Measurements from ENCODE around the gene TOP3A. TPM values are rescaled to one million over a fixed set of nuclear protein-coding genes. Genes with fewer than 3 reads are reported as not detected.
"Not testable (repeated sequence)": the region's sequence is repeated elsewhere in the genome, so short reads cannot be mapped to it uniquely, and the experiment has no call there.

The TOP3A gene
- total RNA-seq, result 10 to 100 TPM; 57.6 to 62.8 TPM

DNA sequence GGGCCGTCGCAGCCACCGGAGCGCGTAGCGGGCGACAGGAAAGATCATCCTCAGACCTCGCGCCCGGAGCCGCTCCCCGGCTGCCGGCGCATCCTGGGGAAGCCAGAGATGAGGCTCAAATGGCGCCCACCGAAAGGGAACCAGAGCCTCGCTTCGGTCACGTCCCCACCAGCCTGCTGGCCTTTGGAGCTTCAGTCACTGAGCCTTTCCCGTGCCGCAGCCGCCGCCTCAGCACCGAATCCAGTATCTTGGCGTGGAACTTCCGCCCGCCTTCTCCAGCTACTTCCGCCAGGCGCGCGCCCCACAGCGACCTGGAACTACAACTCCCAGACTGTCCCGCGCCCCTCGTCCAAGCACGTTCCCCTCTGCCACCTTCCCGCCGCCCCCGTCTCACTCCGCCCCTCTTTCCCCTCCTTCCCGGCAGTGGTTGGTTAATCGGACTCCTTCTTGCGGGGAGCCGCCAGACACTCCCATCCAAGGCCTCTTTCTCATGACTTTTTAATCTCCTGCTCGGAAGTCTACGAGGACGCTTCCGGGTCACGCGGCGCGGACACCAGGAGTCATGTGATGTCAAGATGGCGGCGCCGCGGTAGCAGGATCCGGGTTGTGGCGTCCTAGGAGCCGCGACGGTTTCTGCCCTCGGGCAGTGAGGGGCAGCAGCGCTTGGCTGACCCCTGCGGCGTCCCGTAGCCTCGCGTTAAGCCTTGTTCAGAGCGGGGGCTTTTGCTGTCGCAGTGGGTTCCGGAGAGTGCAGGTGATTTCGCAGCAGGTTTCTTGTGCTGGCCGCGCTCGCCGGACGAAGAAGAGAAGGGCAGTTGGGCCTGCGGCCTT lies at the start of gene TOP3A, which contains the start of gene SMCR8:
Gene TOP3A (minus strand): TSS at position 264 of the 831 bp plus-strand sequence. CDS start 216 bp downstream, at position 48.
Gene SMCR8 (plus strand): TSS at position 563 of the 831 bp plus-strand sequence. CDS start 497 bp downstream, outside the sequence.
- H3K4me3 Mint-ChIP-seq, result peak within 1 kb of the TSS; percentile 95
- H3K27me3 Mint-ChIP-seq, result no peaks in the 10 kb centered on the region
- H3K9me3 Mint-ChIP-seq, result no peaks in the 10 kb centered on the region
- H3K27ac Mint-ChIP-seq, result peak within 1 kb of the TSS; percentile 99
- peak; percentile 99 for DNase-seq
- ChIA-PET CTCF (interaction anchor here (1.1 kb wide), 1 partner anchor 18 kb away, joined by 3 read pairs; no protein-coding TSS in a partner anchor), POLR2A (no interaction called here)
- H3K4me1 Mint-ChIP-seq, result peaks cover 75% of the 10 kb centered on the region
- H3K36me3 Mint-ChIP-seq (ENCODE audit: low read depth), result peaks cover 48% of the 10 kb centered on the region

DNA sequence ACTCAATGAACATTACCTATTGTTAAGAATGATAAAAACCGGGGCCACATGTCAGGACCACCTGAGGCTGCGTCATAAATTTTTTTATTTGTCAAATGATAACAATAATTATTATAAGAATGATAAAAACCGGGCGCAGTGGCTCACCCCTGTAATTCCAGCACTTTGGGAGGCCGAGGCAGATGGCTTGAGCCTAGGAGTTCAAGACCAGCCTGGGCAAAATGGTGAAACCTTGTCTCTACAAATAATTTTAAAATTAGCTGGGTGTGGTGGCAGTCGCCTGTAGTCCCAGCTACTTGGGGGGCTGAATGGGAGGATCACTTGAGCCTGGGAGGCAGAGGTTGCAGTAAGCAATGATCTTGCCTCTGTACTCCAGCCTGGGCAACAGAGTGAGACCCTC lies 49.4 kb upstream of the TOP3A start:
- peaks cover 10% of the 10 kb centered on the region for H3K36me3 Mint-ChIP-seq (ENCODE audit: low read depth)
- H3K27ac Mint-ChIP-seq, result peak overlapping the region; percentile 57
- no peak overlapping the region for H3K4me3 Mint-ChIP-seq
- H3K9me3 Mint-ChIP-seq, result no peaks in the 10 kb centered on the region
- no peak for DNase-seq
- H3K4me1 Mint-ChIP-seq, result peaks cover 24% of the 10 kb centered on the region
- ChIA-PET POLR2A (interaction anchor here (0.6 kb wide), 1 partner anchor 236 kb away, joined by 6 read pairs; no protein-coding TSS in a partner anchor), CTCF (interaction anchor here (0.8 kb wide), 1 partner anchor 44 kb away, joined by 5 read pairs; no protein-coding TSS in a partner anchor)
- H3K27me3 Mint-ChIP-seq, result no peaks in the 10 kb centered on the region

GRCh38 chr17:18363101-18364049 lies 48.6 kb upstream of the TOP3A start, which contains the start of gene SHMT1:
Gene SHMT1, minus strand, starts transcription at chr17:18363550. Its CDS starts 7,569 bp downstream, at chr17:18355981.
- H3K4me1 Mint-ChIP-seq, result peaks cover 24% of the 10 kb centered on the region
- H3K36me3 Mint-ChIP-seq (ENCODE audit: low read depth), result peaks cover 11% of the 10 kb centered on the region
- CTCF ChIA-PET, result interaction anchor here (0.6 to 1.1 kb wide), 3 partner anchors 11 to 263 kb away, joined by 4 to 5 read pairs (median 4); no protein-coding TSS in a partner anchor
- POLR2A ChIA-PET, result no interaction called here
- H3K27me3 Mint-ChIP-seq, result no peaks in the 10 kb centered on the region
- H3K27ac Mint-ChIP-seq, result peak within 1 kb of the TSS; percentile 92
- H3K9me3 Mint-ChIP-seq, result no peaks in the 10 kb centered on the region
- peak; percentile 92 for DNase-seq
- peak within 1 kb of the TSS; percentile 91 for H3K4me3 Mint-ChIP-seq

DNA sequence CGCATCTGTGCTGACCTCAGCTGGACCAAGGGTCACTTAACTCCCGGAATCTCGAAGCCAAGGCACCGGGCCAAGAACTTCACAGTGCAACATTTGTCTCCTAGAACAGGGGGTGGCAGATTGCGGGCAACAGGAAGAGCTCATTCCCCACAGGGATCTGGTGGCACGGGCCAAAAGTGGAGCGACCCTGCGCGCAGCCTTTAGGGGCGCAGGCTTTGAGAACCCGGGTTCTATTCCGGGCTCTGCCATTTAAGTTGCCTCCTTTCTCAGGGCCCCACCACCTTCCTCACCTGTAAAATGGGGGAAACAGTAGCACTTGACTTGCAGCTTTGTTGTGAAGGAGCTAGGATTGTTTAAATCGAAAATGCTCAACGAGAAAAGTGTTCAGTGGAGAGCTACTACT lies 47.9 kb upstream of the TOP3A start:
- DNase-seq, result peak; percentile 25
- Mint-ChIP-seq H3K4me3 (peak overlapping the region; percentile 91), H3K27ac (peak overlapping the region; percentile 86), H3K9me3 (no peaks in the 10 kb centered on the region), H3K4me1 (peaks cover 24% of the 10 kb centered on the region), H3K36me3 (ENCODE audit: low read depth) (peaks cover 11% of the 10 kb centered on the region), H3K27me3 (no peaks in the 10 kb centered on the region)
- POLR2A ChIA-PET, result no interaction called here
- CTCF ChIA-PET, result interaction anchor here (1.0 to 1.1 kb wide), 2 partner anchors 12 to 13 kb away, joined by 4 to 5 read pairs; no protein-coding TSS in a partner anchor

GRCh38 chr17:18361837-18362697 lies 47.3 kb upstream of the TOP3A start:
- peaks cover 24% of the 10 kb centered on the region for H3K4me1 Mint-ChIP-seq
- H3K36me3 Mint-ChIP-seq (ENCODE audit: low read depth), result peaks cover 11% of the 10 kb centered on the region
- H3K27ac Mint-ChIP-seq, result peak overlapping the region; percentile 86
- no peak for DNase-seq
- no peaks in the 10 kb centered on the region for H3K9me3 Mint-ChIP-seq
- POLR2A ChIA-PET, result no interaction called here
- H3K27me3 Mint-ChIP-seq, result no peaks in the 10 kb centered on the region
- CTCF ChIA-PET, result interaction anchor here (0.7 to 1.1 kb wide), 4 partner anchors 12 to 146 kb away, joined by 3 to 5 read pairs (median 4); no protein-coding TSS in a partner anchor
- peak overlapping the region; percentile 91 for H3K4me3 Mint-ChIP-seq

GRCh38 chr17:18360518-18360917 lies 45.7 kb upstream of the TOP3A start:
- peaks cover 24% of the 10 kb centered on the region for H3K4me1 Mint-ChIP-seq
- H3K4me3 Mint-ChIP-seq, result no peak overlapping the region
- ChIA-PET CTCF (interaction anchor here (0.7 to 1.0 kb wide), 2 partner anchors 15 to 40 kb away, joined by 3 read pairs; no protein-coding TSS in a partner anchor), POLR2A (no interaction called here)
- DNase-seq, result no peak
- no peaks in the 10 kb centered on the region for H3K27me3 Mint-ChIP-seq
- peaks cover 12% of the 10 kb centered on the region for H3K36me3 Mint-ChIP-seq (ENCODE audit: low read depth)
- H3K27ac Mint-ChIP-seq, result no peak overlapping the region
- H3K9me3 Mint-ChIP-seq, result no peaks in the 10 kb centered on the region

GRCh38 chr17:18356624-18357023 lies 41.8 kb upstream of the TOP3A start:
- no peak for DNase-seq
- H3K4me1 Mint-ChIP-seq, result peaks cover 7% of the 10 kb centered on the region
- no peaks in the 10 kb centered on the region for H3K27me3 Mint-ChIP-seq
- no peak overlapping the region for H3K27ac Mint-ChIP-seq
- ChIA-PET POLR2A (no interaction called here), CTCF (interaction anchor here (0.7 to 1.8 kb wide), 3 partner anchors 9 to 420 kb away, joined by 3 to 4 read pairs (median 3); no protein-coding TSS in a partner anchor)
- H3K9me3 Mint-ChIP-seq, result no peaks in the 10 kb centered on the region
- no peak overlapping the region for H3K4me3 Mint-ChIP-seq
- H3K36me3 Mint-ChIP-seq (ENCODE audit: low read depth), result peaks cover 23% of the 10 kb centered on the region

DNA sequence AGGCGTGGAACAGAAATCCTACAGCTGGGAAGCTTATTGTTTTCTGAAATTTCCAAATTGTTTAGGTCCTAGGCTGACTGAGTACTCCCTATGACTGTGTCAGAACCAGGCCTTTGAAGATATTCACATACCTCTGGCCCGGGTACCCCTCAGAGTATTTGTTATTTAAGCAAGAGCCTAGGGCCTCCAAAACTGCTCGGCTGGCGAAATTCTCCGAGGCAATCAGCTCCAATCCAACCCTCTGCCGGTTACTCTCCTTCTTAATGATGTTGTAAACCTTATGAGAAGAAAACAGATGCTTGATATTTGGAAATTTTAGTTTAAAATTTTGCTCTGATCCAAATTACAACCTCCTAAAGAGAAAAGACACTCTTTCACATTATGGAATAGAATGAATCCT lies 38.7 kb upstream of the TOP3A start:
- Mint-ChIP-seq H3K27ac (no peak overlapping the region), H3K36me3 (ENCODE audit: low read depth) (peaks cover 16% of the 10 kb centered on the region), H3K9me3 (no peaks in the 10 kb centered on the region), H3K27me3 (no peaks in the 10 kb centered on the region), H3K4me3 (no peak overlapping the region), H3K4me1 (no peaks in the 10 kb centered on the region)
- no peak for DNase-seq
- ChIA-PET CTCF (no interaction called here), POLR2A (no interaction called here)

DNA sequence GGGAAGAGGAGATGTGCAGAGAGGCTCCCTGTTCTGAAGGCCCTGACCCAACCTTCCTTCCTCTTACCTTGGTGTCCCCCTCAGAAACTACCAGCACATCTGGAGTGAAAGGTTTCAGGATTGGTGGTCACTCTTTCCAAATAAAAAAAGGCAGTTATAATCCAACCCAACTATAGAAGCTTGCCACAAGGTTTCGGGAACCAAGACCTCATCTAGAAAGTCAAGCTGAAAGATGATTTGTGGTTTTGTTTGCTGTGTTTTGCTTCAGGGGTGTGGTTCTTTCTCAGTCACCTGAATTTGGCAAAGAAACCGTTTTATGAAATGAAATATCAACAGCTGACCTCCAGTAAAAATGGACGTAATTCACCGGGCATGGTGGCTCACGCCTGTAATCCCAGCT lies 29.2 kb upstream of the TOP3A start:
- H3K9me3 Mint-ChIP-seq, result no peaks in the 10 kb centered on the region
- DNase-seq, result no peak
- H3K4me1 Mint-ChIP-seq, result peaks cover 8% of the 10 kb centered on the region
- no peaks in the 10 kb centered on the region for H3K27me3 Mint-ChIP-seq
- ChIA-PET CTCF (no interaction called here), POLR2A (no interaction called here)
- H3K4me3 Mint-ChIP-seq, result no peak overlapping the region
- H3K27ac Mint-ChIP-seq, result peak overlapping the region; percentile 25
- H3K36me3 Mint-ChIP-seq (ENCODE audit: low read depth), result peaks cover 36% of the 10 kb centered on the region

DNA sequence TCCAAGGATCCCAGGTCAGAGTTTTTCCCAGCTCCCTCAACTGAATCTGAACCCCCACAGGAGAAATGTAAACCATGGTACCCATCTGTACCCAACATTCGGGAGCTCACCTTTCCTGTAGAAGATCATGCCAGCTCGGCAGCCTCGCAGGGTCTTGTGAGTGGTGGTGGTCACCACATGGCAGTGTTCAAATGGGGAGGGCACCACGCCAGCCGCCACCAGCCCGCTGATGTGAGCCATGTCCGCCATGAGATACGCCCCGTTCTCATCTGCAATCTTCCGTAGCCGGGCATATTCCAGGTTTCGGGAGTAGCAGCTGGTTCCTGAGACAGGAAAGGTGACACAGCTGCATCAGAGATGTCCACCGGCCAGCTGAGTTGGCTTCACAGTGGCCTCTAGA lies 25.1 kb upstream of the TOP3A start:
- DNase-seq, result no peak
- Mint-ChIP-seq H3K36me3 (ENCODE audit: low read depth) (peaks cover 41% of the 10 kb centered on the region), H3K27ac (no peak overlapping the region), H3K9me3 (no peaks in the 10 kb centered on the region), H3K4me1 (peaks cover 8% of the 10 kb centered on the region), H3K4me3 (no peak overlapping the region), H3K27me3 (no peaks in the 10 kb centered on the region)
- ChIA-PET CTCF (no interaction called here), POLR2A (no interaction called here)

- H3K4me3 Mint-ChIP-seq, H3K9me3 Mint-ChIP-seq, H3K4me1 Mint-ChIP-seq, H3K27ac Mint-ChIP-seq, CTCF ChIA-PET, DNase-seq, H3K27me3 Mint-ChIP-seq, POLR2A ChIA-PET: not testable (repeated sequence)
- H3K36me3 Mint-ChIP-seq (ENCODE audit: low read depth), result peaks cover 42% of the 10 kb centered on the region
Measured at GRCh38 chr17:18338158-18338557, 23.4 kb upstream of the TOP3A start.

Measured in activated CD4-positive, alpha-beta T cell treated with anti-CD3 and anti-CD28 coated beads, Interleukin-2, amount 10 ng/mL, durations not matched to agents 7 days and 5 days (primary cell).